Measurements from ENCODE around the gene MYO5A.

DNA sequence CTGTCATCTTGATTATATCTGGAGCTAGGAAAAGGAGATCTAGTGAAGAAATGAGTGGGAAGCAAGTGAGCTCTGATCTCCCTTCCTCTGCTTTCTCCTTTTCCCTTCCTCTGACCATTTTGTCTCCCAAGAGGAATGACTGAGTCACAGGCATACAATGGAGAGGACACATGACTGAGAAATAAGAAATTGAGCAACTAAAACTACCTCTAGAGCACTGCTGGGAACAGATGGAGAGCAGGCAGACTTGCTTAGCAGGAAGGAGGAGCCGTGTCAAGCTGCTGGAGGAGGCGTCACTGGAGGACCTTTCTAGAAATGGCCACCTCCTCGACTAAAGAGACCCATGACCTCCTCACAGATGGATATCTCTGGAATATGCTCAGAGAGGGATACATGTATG lies 166.2 kb downstream of the MYO5A start:
- TF ChIP-seq FOXK2 (IDR thresholded peaks at IDR 0.05) (no peak), ELF4 (IDR thresholded peaks at IDR 0.05) (no peak), ZNF384 (IDR thresholded peaks at IDR 0.05) (no peak), ARNT (IDR thresholded peaks at IDR 0.05) (no peak), SUZ12 (IDR thresholded peaks at IDR 0.05) (no peak), FOXA1 (IDR thresholded peaks at IDR 0.05) (no peak), SP1 (IDR thresholded peaks at IDR 0.05) (no peak), NFRKB (IDR thresholded peaks at IDR 0.05) (no peak), HDGF (IDR thresholded peaks at IDR 0.05; ENCODE audit: borderline replicate concordance) (no peak), FOXM1 (IDR thresholded peaks at IDR 0.05; ENCODE audit: borderline replicate concordance) (no peak), BHLHE40 (IDR thresholded peaks at IDR 0.05; ENCODE audit: borderline replicate concordance) (no peak), L3MBTL2 (conservative IDR thresholded peaks at IDR 0.05) (no peak), LEF1 (IDR thresholded peaks at IDR 0.05; ENCODE audit: borderline replicate concordance) (no peak)
- TF ChIP-seq, protein P1, sequence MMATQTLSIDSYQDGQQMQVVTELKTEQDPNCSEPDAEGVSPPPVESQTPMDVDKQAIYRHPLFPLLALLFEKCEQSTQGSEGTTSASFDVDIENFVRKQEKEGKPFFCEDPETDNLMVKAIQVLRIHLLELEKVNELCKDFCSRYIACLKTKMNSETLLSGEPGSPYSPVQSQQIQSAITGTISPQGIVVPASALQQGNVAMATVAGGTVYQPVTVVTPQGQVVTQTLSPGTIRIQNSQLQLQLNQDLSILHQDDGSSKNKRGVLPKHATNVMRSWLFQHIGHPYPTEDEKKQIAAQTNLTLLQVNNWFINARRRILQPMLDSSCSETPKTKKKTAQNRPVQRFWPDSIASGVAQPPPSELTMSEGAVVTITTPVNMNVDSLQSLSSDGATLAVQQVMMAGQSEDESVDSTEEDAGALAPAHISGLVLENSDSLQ (IDR thresholded peaks at IDR 0.05), result no peak
